HUDEP-2 (cell line): Measurements from ENCODE around the gene GRK5.
A peak's percentile ranks its signal among the peaks of the same experiment; 100 is the strongest.

ENCODE experiments used
- DNase-seq, 76 experiments: peaks; one replicate each; lab custom pipeline; 2025; ENCODE audit not compliant: unreplicated experiment in 76 of 76; lab: John Stamatoyannopoulos, UW

Gene GRK5

GRCh38 chr10:119312241-119312640 is 104.9 kb downstream of the GRK5 start:
- no peak for DNase-seq

DNA sequence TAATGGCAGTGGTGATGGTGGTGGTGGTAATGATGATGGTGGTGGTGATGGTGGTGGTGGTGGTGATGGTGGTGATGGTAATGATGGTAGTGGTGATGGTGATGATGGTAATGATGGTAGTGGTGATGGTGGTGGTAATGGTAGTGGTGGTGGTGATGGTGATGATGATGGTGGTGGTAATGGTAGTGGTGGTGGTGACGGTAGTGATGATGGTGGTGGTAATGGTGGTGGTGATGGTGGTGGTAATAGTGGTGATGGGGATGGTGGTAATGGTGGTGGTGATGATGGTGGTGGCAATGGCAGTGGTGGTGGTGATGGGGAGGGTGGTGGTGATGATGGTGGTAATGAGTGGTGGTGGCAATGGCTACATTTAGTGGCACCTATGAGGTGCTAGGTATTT is 105.7 kb downstream of the GRK5 start:
- no peak for DNase-seq

GRCh38 chr10:119313644-119314043 is 106.3 kb downstream of the GRK5 start:
- no peak for DNase-seq

DNA sequence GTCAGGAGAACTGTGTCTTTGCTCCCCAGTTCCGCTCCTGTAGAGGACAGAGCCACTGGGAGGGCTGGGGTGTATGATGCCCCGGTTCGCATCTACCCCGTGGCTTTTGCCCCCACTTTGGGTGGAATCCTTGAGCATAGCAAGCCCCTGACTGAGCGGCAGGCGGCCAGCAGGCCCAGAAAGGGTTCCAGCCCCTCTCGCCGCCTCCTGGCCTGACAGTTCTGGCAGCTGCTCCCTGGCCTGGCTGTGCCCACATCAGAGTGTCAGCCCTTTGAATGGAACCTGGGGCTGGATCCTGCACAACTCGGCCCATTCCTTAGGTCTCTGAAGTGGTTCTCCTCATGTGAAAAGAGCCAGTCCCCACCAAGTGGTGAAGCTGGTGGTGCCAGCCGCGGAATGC is 106.7 kb downstream of the GRK5 start:
- no peak for DNase-seq

GRCh38 chr10:119314486-119314885 is 107.1 kb downstream of the GRK5 start:
- DNase-seq: no peak

- DNase-seq: peak in 2 of 76 experiments; percentile 7 to 23
Measured at GRCh38 chr10:119315128-119316001, 108.0 kb downstream of the GRK5 start.

DNA sequence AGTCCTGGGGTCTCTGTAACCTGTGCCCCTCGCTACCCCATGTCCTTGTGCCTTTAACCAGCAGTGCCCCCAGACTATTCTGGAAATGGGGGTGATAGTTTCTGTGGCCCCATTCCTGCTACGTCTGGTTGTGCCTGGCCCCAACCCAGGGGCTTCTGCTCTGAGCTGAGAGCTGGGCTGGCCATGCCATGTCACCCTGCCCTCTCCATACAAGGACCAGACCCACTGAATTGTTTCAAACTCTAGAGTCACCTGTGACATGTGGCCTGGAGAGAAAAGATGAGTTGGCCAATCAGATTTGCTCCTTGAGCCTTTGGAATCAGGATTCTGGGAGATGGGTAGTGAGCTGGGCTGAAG is 108.6 kb downstream of the GRK5 start:
- DNase-seq: no peak

DNA sequence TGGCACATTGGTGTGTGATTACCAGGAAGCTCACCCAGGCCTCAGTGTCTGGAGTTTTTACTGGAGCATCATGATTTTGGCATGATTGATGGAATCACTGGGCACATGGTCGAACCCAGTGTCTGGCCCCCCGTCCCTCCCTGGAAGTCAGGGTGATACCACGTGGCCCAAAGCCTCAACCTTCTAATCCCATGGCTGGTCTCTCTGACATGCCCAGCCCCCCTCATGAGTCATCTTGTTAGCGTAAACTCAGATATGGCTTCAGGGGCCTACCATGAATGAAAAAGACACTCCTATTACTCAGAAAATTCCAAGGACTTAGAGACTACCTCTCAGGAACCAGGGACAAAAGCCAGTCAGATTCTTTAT is 109.3 kb downstream of the GRK5 start:
- DNase-seq: no peak

- no peak for DNase-seq
Measured at GRCh38 chr10:119318411-119319160, 111.2 kb downstream of the GRK5 start.

- no peak for DNase-seq
Measured at GRCh38 chr10:119319161-119319919, 112.0 kb downstream of the GRK5 start.

DNA sequence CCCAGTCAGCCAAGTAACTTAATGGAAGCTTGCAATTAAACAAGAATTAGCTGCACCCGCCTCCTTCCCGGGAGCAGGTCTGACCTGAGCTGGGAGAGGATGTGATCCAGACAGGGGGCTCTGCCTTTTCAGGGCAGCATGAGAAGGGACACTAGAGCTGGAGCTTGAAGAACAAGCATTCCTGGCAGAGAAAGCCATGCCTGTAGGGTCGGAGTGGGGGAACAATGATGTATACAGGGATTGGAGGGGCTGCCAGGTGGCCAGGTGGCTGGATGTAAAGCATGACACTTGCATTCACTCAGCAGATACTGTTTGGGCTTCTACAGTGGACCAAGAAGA is 112.5 kb downstream of the GRK5 start:
- DNase-seq: no peak

- DNase-seq: no peak
Measured at GRCh38 chr10:119320981-119321380, 113.6 kb downstream of the GRK5 start.

DNA sequence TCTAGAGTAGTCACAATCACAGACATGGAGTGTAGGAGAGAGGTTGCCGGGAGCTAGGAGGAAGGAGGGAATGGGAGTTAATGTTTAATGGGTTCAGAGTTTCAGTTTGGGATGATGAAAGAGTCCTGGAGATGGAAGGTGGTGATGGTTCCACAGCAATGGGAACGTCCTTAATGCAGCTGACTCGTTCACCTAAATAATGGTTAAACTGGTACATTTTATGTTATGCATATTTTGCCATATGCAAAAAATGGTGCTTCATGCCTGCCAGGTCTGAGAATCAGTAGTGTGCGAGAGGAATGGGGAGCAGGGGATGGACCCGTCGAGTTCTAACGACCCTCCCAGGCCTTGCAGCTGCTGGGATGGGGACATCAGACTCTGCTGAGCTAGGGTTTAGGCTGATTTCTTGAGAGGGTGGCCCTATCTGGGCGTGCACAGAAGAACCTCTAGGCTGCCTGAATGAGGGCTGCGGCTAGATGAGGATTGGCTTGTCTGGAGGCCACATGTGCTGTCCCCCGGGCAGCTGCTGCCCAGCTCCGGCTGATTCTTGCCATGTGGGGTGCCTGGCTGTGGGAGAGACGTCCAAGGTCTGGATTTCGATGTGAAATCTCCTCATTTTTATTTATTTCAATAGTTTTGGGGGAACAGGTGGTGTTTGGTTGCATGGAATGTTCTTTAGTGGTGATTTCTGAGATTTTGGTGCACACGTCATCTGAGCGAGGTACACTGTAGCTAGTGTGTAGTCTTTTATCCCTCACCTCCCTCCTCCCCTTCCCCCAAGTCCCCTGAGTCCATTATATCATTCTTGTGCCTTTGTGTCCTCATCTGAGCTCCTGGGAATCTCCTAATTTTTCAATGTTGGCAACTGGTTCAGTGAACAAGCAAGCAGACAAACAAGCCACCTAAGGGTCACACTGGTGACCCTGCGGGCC is 116.0 kb downstream of the GRK5 start:
- no peak for DNase-seq

- no peak for DNase-seq
Measured at GRCh38 chr10:119325131-119325530, 117.8 kb downstream of the GRK5 start.

- DNase-seq: no peak
Measured at GRCh38 chr10:119326167-119326566, 118.8 kb downstream of the GRK5 start.

DNA sequence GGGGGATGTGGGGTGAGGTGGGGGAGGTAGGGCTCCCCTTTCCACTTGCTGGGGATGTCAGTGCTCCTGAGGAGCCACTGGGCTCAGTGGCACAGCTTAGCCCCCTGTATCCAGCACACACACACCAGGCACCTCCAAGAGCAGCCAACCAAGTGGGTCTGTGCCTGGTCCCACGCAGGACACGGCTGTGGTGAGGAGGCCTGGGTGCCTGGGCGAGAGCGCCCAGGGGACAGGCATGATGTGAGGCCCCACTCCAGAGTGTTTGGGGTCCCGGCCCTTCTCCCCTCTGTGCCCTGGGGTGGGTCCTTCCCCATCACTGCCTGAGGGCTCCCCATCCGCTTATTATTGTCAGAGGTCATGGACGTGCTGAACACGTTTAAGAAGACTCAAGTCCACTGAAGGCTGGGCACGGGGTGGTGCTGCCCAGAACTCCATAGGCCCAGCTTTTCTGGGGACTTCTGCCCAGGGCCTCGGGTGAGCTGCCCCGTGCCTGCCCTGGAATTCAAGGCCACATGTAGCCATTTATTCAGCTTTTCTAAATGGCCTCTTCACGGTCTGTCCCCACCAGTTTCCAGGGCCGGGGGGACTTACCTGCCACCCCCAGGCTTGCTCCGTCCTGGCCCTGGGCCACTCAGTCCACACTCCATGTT is 119.8 kb downstream of the GRK5 start:
- no peak for DNase-seq

DNA sequence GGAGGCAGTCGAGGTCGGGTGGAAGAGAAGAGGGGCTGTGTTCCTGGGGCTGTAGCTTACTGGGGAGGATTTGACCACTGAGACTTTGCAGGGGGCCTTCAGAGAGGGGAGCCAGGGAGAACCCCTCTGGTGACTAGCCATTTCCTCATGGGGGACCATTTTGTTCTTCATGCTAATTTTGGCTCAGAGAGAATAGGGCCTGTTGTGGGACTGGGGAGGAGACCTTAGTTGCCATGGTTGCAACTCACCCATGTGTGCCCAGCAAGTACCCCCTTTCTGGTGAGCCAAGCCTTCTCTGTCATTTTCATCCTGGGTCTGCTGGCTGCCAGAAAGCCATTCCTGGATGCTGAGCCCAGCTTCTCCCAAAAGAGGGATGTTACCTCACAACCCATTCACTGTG is 120.9 kb downstream of the GRK5 start:
- DNase-seq: no peak

- DNase-seq: no peak
Measured at GRCh38 chr10:119330342-119330741, 123.0 kb downstream of the GRK5 start.

- DNase-seq: no peak
Measured at GRCh38 chr10:119331061-119331460, 123.7 kb downstream of the GRK5 start.
